GM19238 (cell line): Measurements from ENCODE around the gene STRC.
"Not testable (repeated sequence)": the region's sequence is repeated elsewhere in the genome, so short reads cannot be mapped to it uniquely, and the experiment has no call there.

Experiments used
- DNase-seq: peaks from one replicate; pipeline ENCODE4 v3.0.0; 2011; ENCODE audit warnings: low spot score; ENCODE audit not compliant: insufficient read length

The STRC gene

GRCh38 chr15:43618700-43619099 lies at the start of gene STRC:
TSS of gene STRC (minus strand) at chr15:43618800. CDS start at chr15:43618722, 78 bp downstream.
- not testable (repeated sequence) for DNase-seq

GRCh38 chr15:43666177-43666576 lies 47.6 kb upstream of the STRC start:
- not testable (repeated sequence) for DNase-seq

GRCh38 chr15:43663333-43663732 lies 44.7 kb upstream of the STRC start:
- not testable (repeated sequence) for DNase-seq

- DNase-seq: not testable (repeated sequence)
Observed at GRCh38 chr15:43662293-43662692, 43.7 kb upstream of the STRC start.

- not testable (repeated sequence) for DNase-seq
Observed at GRCh38 chr15:43659727-43660126, 41.1 kb upstream of the STRC start.

GRCh38 chr15:43649430-43649926 lies 30.9 kb upstream of the STRC start:
- not testable (repeated sequence) for DNase-seq

- no peak for DNase-seq
Observed at GRCh38 chr15:43648649-43649429, 30.2 kb upstream of the STRC start, which contains the start of gene CATSPER2. TSS of gene CATSPER2 (minus strand) at chr15:43648844. CDS start at chr15:43648061, 783 bp downstream.

- DNase-seq: not testable (repeated sequence)
Observed at GRCh38 chr15:43638464-43639204, 20.0 kb upstream of the STRC start.

- not testable (repeated sequence) for DNase-seq
Observed at GRCh38 chr15:43626937-43627336, 8.3 kb upstream of the STRC start.

GRCh38 chr15:43625106-43625505 lies 6.5 kb upstream of the STRC start:
- DNase-seq: no peak

GRCh38 chr15:43622068-43622799 lies 3.6 kb upstream of the STRC start:
- not testable (repeated sequence) for DNase-seq

GRCh38 chr15:43617750-43618149 lies 850 bp downstream of the STRC start:
- DNase-seq: not testable (repeated sequence)

- DNase-seq: not testable (repeated sequence)
Observed at GRCh38 chr15:43602233-43602632, 16.4 kb downstream of the STRC start.

- not testable (repeated sequence) for DNase-seq
Observed at GRCh38 chr15:43600200-43600599, 18.4 kb downstream of the STRC start.

GRCh38 chr15:43599131-43599530 lies 19.5 kb downstream of the STRC start:
- not testable (repeated sequence) for DNase-seq

GRCh38 chr15:43593328-43594190 lies 25.0 kb downstream of the STRC start, which contains the start of gene CKMT1B:
TSS of gene CKMT1B (plus strand) at chr15:43594027. CDS start at chr15:43594219, 192 bp downstream.
- not testable (repeated sequence) for DNase-seq

GRCh38 chr15:43592841-43593240 lies 25.8 kb downstream of the STRC start:
- DNase-seq: not testable (repeated sequence)

- DNase-seq: not testable (repeated sequence)
Observed at GRCh38 chr15:43589778-43590466, 28.7 kb downstream of the STRC start, which contains the start of gene PPIP5K1. TSS of gene PPIP5K1 (minus strand) at chr15:43590208. CDS start at chr15:43584504, 5,704 bp downstream.

- not testable (repeated sequence) for DNase-seq
Observed at GRCh38 chr15:43574607-43575006, 44.0 kb downstream of the STRC start.
